ENCODE measurements around the gene LRRC10.

Gene LRRC10

DNA sequence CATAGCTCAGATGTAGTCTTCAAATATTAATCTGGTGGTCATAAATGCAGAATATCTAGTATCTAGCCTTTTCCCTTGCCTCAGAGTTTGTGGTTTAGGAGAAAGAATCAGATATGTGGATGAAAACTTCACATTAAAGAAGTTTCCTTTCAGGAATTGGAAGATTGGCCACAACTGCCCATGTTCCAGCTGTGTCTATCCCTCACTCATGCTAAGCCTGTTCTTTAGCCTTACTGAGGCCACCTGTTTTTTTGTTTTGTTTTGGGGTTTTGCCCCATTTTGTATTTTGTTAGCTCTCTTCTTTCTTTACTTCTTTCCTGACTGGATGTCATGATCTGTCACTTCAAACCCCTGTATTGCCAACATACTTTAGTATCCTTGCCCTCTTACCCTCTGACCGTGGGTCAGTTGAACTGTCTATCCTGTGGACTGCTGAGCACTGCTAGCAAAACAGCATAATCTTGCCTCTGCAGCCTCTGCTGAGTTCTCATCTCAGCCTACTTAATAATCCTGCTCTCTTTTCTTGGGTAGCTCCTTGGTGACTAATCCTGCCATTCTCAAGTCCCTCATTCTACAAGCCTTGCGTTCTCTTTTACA, 47.4 kb downstream of the LRRC10 start:
- DNase-seq = no peak
